HUES48 (cell line): ENCODE results near the gene SMTNL1.
A peak's percentile ranks its signal among the peaks of the same experiment; 100 is the strongest.

Source experiments
- H3K27ac ChIP-seq: one replicate; pipeline ENCODE4 v1.7.0; 2013; ENCODE audit warnings: low read depth, low read length, inconsistent platforms
- H3K27me3 ChIP-seq: 2 replicates; pipeline ENCODE4 v1.6.1; 2013; ENCODE audit warnings: mild to moderate bottlenecking, low read length; ENCODE audit not compliant: control insufficient read depth, insufficient read depth
- H3K36me3 ChIP-seq: 2 replicates; pipeline ENCODE4 v1.6.1; 2013; ENCODE audit warnings: low read length; ENCODE audit not compliant: control insufficient read depth, insufficient read depth
- H3K4me1 ChIP-seq: 2 replicates; pipeline ENCODE4 v1.6.1; 2013; ENCODE audit warnings: mild to moderate bottlenecking, low read length; ENCODE audit not compliant: control insufficient read depth, insufficient read depth
- H3K4me3 ChIP-seq: 2 replicates; pipeline ENCODE4 v1.5.1; 2013; ENCODE audit warnings: mild to moderate bottlenecking, low read depth, low read length
- H3K9ac ChIP-seq: 2 replicates; pipeline ENCODE4 v1.6.1; 2013; ENCODE audit warnings: mild to moderate bottlenecking, low read depth, low read length, moderate library complexity
- H3K9me3 ChIP-seq: 2 replicates; pipeline ENCODE4 v1.6.1; 2013; ENCODE audit warnings: low read length; ENCODE audit not compliant: control insufficient read depth, insufficient read depth

The SMTNL1 gene

GRCh38 chr11:57536947-57537619 is at the start of gene SMTNL1:
Gene SMTNL1 (plus strand): TSS chr11:57537595. CDS start chr11:57542643, 5,048 bp downstream.
- H3K27ac ChIP-seq: no peak within 1 kb of the TSS
- H3K4me1 ChIP-seq: peaks cover 6% of the 10 kb centered on the region; the same call in 1 of the 2 replicates
- no peaks in the 10 kb centered on the region for H3K27me3 ChIP-seq
- no peaks in the 10 kb centered on the region for H3K9me3 ChIP-seq
- no peak within 1 kb of the TSS for H3K4me3 ChIP-seq
- H3K9ac ChIP-seq: no peak within 1 kb of the TSS
- H3K36me3 ChIP-seq: no peaks in the 10 kb centered on the region

GRCh38 chr11:57487920-57488659 is 49.3 kb upstream of the SMTNL1 start:
- H3K4me3 ChIP-seq: no peak overlapping the region
- no peaks in the 10 kb centered on the region for H3K9me3 ChIP-seq
- H3K27me3 ChIP-seq: peaks cover 11% of the 10 kb centered on the region
- H3K27ac ChIP-seq: no peak overlapping the region
- peaks cover 53% of the 10 kb centered on the region for H3K36me3 ChIP-seq
- H3K4me1 ChIP-seq: 0 out of 2 replicates have a peak, but pooled peaks cover 4% of the 10 kb centered on the region
- H3K9ac ChIP-seq: no peak overlapping the region

DNA sequence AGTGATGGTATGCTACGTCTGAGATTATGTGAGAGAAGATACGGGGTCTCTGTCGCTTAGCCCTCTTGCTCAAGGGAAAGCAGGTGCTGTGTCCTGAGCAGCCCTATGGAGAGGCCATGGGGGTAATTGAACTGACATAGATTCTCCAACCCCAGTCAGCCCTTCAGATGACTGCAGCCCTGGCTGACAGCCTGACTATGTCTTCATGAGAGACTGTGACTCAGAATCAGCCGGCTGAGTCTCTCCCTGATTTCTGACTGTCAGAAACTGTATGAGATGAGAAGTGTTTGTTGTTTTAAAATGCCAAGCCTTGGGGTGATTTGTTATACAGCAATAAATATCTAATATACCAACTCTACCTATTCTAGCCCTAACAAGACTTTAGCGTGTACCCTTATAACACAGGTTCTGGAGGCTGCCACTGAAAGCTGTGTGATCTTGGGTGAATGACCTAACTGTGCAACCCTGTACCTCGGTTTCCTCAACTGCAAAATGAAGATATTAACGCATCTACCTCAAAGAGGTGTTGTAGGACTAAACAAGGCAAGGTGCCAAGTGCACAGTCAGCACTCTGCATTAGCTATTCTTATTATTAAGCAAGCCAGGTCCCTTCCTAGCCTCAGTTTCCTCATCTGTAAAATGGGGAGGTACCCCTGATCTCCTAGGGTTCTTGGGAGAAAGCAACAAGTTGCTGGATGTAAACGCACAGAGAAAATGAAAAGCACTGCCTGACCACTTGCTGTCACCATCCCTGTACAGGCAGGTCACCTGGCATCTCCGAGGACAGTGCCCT is 46.7 kb upstream of the SMTNL1 start:
- Histone ChIP-seq H3K36me3 (peaks cover 44% of the 10 kb centered on the region), H3K9me3 (no peaks in the 10 kb centered on the region), H3K9ac (no peak overlapping the region), H3K27me3 (no peaks in the 10 kb centered on the region), H3K4me1 (peaks cover 11% of the 10 kb centered on the region; the same call in 1 of the 2 replicates), H3K27ac (no peak overlapping the region), H3K4me3 (no peak overlapping the region)

- H3K27me3 ChIP-seq: no peaks in the 10 kb centered on the region
- no peak overlapping the region for H3K4me3 ChIP-seq
- peaks cover 42% of the 10 kb centered on the region for H3K36me3 ChIP-seq
- no peak overlapping the region for H3K27ac ChIP-seq
- peaks cover 11% of the 10 kb centered on the region; the same call in 1 of the 2 replicates for H3K4me1 ChIP-seq
- H3K9me3 ChIP-seq: no peaks in the 10 kb centered on the region
- H3K9ac ChIP-seq: no peak overlapping the region
Observed at GRCh38 chr11:57491371-57492061, 45.9 kb upstream of the SMTNL1 start.

DNA sequence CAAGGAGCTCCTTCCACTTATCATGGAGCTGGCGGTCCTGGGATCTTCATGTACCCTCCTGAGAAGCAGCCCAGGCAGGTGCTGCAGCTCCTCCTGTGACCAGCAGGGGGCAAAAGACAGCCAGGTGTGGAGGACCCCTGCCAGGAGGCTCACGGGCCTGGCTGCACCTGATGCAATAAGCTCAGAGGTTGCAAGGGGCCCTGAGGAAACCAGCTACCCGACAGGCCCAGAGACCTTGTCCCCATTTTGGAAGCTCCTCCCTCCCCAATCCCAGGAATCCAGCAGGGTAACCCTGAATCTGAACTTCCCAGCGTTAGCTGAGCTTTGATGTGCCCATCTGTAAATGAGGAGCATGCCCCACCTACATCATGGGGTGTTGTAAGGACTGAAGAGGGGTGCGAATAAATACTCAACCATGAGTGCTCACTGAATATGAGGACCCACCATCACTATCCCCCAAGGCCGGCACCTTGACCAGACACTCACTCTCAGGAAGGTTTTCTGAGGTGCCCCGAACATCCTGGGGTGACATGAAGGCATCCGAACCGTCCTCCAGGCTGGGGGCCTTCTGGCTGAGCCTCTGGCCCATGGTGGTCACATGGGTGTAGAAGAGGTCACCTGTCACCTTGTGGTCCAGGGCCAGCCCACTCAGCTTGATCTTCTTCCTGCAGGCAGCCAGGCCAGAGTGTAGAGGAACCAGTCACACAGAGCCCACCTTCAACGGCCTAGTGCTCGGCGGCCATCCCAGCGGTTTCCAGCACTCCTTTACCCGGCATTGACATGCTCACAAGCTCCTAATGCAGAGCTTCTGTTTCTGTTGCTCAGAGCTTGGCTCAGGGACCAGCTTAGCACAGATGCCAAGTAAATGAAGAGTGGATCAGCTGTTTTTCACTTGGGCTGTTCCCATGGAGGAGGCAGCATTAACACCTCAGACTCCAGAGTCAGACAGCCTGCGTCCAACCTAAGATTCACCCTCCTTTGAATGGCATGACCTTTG is 43.6 kb upstream of the SMTNL1 start:
- peak overlapping the region; percentile 36 for H3K27ac ChIP-seq
- no peaks in the 10 kb centered on the region for H3K27me3 ChIP-seq
- peak overlapping the region; percentile 66 for H3K9ac ChIP-seq
- no peak overlapping the region for H3K4me3 ChIP-seq
- H3K9me3 ChIP-seq: no peaks in the 10 kb centered on the region
- H3K4me1 ChIP-seq: peaks cover 11% of the 10 kb centered on the region; the same call in 1 of the 2 replicates
- H3K36me3 ChIP-seq: peaks cover 43% of the 10 kb centered on the region

- H3K9ac ChIP-seq: no peak overlapping the region
- H3K4me3 ChIP-seq: no peak overlapping the region
- H3K27ac ChIP-seq: no peak overlapping the region
- no peaks in the 10 kb centered on the region for H3K27me3 ChIP-seq
- H3K4me1 ChIP-seq: peaks cover 22% of the 10 kb centered on the region
- peaks cover 35% of the 10 kb centered on the region; the same call in 1 of the 2 replicates for H3K36me3 ChIP-seq
- H3K9me3 ChIP-seq: no peaks in the 10 kb centered on the region
Observed at GRCh38 chr11:57496109-57496820, 41.1 kb upstream of the SMTNL1 start.

DNA sequence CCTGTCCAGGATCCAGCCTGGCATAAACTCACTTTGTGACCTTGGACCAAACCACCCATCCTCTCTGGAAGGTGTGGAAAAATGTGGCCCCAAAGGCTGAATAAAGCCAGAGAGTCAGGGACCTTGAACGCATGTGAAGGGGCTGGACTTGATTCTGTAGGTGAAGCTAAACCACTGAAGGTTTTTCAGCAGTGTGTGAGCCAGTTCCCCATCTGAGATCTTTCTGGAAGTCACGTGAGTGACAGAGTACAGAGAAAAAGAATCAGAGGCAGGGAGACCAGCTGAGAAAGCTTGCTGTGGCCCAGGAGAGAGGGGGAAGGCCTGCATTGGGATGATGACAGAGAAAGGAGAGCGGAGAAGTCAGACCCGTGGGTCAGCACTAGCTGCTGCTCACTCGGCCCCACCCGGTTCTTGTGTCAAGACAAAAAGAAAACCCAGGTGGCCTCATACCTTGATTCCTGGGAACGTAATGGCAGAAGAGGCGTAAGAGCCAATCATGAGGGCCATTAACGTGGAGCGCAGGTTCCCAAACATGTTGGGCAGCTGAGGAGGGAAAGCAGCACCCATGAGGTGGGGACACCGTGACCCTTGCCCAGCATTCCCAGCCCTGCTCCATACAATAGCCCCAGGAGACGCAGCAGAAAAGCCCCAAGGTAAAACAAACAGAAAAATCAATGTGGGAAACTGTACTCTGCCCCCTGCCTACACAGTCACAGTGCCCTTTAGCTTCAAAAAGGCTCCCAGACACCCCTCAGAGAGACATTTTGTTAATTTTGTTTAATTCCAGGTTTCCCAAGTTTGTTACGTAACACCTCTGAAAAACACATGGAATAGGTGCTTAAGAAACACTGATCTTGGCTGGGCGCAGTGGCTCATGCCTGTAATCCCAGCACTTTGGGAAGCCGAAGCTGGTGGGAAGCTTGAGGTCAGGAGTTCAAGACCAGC is 39.8 kb upstream of the SMTNL1 start:
- Histone ChIP-seq H3K9me3 (no peaks in the 10 kb centered on the region), H3K27me3 (no peaks in the 10 kb centered on the region), H3K4me3 (no peak overlapping the region), H3K4me1 (peaks cover 22% of the 10 kb centered on the region), H3K27ac (no peak overlapping the region), H3K9ac (no peak overlapping the region), H3K36me3 (peaks cover 33% of the 10 kb centered on the region; the same call in 1 of the 2 replicates)

DNA sequence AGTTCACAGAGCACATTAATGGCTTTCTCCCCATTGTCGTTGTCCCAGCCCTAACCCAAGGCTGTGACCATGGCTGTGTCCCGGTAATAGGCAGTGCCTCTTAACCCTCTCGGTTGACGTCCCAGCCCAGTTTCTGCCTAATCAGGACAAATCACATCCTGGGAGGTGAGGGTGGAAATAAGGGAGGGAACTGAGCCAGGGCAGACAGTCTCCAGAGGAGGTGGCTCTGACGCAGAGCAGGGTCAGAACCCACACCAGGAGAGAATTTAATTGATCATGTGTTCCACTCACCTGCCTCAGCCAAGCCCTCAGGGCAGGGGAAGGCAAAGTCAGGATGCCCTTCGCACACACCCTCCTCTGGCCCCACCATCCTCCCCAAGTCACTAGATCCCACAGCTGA is 38.9 kb upstream of the SMTNL1 start:
- no peak overlapping the region for H3K9ac ChIP-seq
- H3K27ac ChIP-seq: no peak overlapping the region
- peaks cover 33% of the 10 kb centered on the region; the same call in 1 of the 2 replicates for H3K36me3 ChIP-seq
- H3K4me3 ChIP-seq: no peak overlapping the region
- no peaks in the 10 kb centered on the region for H3K27me3 ChIP-seq
- no peaks in the 10 kb centered on the region for H3K9me3 ChIP-seq
- peaks cover 18% of the 10 kb centered on the region for H3K4me1 ChIP-seq
